HTERT RPE-1 (cell line): ENCODE results near the gene ARMH3.

ENCODE experiments used
- in situ Hi-C: fragments of 300-500 bp; cut with MboI; formaldehyde crosslinking; loops from 4 replicates; pipeline ENCODE4 v1.14.3; 2020; ENCODE audit warnings: low sequenced_read_pairs

The ARMH3 gene

DNA sequence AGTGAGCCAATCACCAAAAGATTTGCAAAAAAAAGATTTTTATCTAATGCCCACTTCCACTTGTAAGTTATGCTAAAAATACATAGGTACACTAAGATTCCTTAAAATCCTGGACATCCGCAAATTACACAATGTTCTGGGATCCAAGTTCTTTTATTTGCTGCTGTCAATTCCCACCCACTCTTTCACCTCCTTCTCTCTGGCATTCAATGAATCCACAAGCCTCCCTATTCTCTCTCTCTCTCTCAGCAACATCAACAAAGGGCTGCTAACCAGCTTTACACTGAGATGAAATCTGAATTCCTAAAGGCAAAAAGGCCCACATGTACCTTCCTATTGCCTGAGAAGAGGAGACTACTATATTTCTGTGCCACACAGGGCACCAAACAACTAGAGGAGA lies 99.9 kb downstream of the ARMH3 start:
- in situ Hi-C loops = no loop called here

- in situ Hi-C loops = no loop called here
Measured at GRCh38 chr10:101952191-101952590, 103.8 kb downstream of the ARMH3 start.

- in situ Hi-C loops = no loop called here
Measured at GRCh38 chr10:101950213-101950612, 105.8 kb downstream of the ARMH3 start.

DNA sequence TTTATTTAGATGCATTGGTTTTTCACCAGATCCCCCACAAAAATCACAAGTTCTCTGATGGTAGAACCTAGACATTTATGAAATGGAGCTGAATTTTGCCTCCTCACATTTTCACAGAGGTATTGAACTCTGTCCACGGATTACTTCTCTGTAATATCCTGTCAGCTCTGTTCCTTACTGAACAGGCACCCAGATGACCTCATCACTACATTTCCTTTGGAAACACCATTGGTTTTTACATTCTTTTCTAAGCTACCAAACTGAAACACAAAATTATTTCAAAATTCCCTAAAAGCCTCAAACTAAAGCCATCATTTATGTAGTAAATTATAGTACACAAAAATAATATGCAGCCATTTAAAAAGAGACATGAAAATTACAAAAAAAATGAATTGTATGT lies 114.1 kb downstream of the ARMH3 start:
- in situ Hi-C loops = no loop called here

GRCh38 chr10:101940916-101941315 lies 115.1 kb downstream of the ARMH3 start:
- in situ Hi-C loops = no loop called here

DNA sequence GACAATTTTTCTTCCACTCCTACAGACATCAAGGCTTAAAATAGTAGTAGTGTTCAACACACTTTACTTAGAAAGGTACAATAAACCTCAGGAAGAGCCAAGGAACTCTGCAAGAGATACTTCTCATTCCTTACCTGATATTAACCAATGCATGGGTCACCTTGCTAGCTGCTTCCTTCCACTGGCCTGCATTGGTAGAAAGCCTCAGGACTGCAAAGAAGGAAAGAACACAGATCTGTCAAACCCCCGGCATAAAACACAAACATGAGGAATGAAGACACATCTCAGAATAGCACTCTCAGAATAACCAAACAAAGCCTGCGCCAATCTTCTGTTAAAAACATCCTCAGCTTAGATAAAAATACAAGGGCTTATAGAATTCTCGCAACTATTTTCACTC lies 116.2 kb downstream of the ARMH3 start:
- in situ Hi-C loops = no loop called here

GRCh38 chr10:101939008-101939648 lies 116.8 kb downstream of the ARMH3 start:
- in situ Hi-C loops = no loop called here

GRCh38 chr10:101938305-101939007 lies 117.5 kb downstream of the ARMH3 start:
- in situ Hi-C loops = no loop called here

DNA sequence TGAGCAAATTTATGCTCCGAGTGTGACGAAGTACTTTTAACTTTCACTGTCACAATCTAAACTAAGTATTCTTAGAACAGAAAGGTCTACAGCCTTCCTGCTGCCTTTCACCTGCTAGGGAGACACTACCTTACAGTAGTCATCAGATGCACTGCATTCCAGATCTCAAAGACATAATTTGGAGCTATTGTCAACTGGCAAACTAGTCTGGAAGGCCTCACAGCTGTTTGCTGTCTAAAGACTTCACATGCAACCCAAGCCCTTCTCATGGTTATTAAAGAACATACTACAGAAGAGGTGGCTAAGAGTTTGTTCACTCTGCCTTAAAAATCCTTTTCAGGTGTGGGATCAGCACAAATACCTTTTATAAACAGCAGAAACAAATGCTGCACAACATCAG lies 120.5 kb downstream of the ARMH3 start:
- in situ Hi-C loops = no loop called here

DNA sequence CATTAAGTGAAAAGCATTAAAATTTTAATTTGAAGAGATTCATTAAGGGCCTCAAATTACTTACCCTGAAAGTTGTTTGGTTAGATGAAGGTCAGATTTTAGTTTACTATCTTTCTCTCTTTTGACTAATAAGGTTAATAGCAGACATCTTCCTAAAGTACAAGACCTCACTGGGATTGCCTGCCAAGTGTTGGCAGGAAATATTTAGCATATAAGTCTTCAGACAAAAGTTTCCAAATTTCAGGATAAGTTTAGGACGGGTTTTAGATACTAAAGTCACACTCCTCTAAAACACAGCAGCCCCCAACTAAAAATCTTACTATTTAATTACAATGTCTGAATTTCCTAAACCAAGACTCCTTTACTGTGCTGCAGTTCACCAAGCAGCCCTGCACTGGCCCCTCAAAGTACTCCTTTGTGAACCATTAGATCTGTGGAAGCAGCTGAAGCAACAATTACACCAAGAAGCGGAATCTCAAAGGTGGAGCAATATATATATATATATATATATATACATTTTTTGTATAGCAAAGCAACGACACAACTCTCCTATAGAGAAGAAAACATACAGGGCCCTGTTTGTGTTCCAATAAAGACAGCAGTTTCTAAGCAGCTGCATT lies 121.2 kb downstream of the ARMH3 start:
- in situ Hi-C loops = no loop called here

GRCh38 chr10:101933976-101934375 lies 122.0 kb downstream of the ARMH3 start:
- in situ Hi-C loops = no loop called here

- in situ Hi-C loops = no loop called here
Measured at GRCh38 chr10:101932183-101932582, 123.8 kb downstream of the ARMH3 start.

DNA sequence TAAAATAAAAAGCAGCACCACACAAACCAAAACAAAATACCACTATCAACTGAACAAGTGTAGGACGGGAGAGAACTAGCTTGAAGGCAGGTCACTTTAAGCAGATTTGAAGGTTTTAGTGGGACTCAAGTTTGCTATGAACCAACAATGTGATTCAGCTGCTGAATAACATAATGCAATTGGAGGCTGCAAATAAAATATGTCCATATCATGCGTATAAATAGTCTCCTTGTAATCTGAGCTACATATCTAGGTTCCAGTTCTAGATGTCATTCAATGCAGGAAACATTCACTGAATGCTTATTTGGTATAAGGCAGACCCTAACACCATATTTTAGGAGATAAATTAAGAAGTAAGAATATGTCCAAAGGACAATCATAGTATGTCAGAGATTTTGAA lies 130.9 kb downstream of the ARMH3 start:
- in situ Hi-C loops = no loop called here

GRCh38 chr10:101923256-101923655 lies 132.7 kb downstream of the ARMH3 start:
- in situ Hi-C loops = no loop called here

GRCh38 chr10:101922846-101923245 lies 133.1 kb downstream of the ARMH3 start:
- in situ Hi-C loops = no loop called here

GRCh38 chr10:101920546-101920945 lies 135.4 kb downstream of the ARMH3 start:
- in situ Hi-C loops = no loop called here

GRCh38 chr10:101919026-101919770 lies 136.8 kb downstream of the ARMH3 start:
- in situ Hi-C loops = no loop called here

DNA sequence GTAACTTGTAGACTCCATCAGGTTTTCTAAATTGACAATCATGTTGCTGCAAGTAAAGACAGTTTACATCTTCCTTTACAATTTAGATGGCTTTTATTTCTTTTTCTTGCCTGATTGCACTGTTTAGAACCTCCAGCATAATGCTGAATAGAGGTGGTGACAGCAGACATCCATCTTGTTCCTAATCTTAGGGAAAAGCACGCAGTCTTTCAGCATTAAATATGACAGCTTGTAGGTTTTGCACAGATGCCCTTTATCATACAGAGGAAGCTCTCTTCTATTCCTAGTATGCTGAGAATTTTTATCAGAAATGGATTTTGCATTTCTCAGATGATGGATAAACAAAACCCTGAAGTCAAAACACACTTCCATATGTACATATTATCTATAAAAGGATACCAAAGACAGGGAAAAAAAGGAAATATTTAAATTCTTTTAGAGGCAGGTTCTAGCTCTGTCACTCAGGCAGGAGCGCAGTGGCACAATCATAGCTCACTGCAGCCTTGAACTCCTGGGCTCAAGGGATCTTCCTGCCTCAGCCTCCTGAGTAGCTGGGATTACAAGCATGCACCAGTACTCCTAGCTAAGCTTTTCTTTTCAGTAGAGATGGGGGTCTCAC lies 143.3 kb downstream of the ARMH3 start:
- in situ Hi-C loops = no loop called here

DNA sequence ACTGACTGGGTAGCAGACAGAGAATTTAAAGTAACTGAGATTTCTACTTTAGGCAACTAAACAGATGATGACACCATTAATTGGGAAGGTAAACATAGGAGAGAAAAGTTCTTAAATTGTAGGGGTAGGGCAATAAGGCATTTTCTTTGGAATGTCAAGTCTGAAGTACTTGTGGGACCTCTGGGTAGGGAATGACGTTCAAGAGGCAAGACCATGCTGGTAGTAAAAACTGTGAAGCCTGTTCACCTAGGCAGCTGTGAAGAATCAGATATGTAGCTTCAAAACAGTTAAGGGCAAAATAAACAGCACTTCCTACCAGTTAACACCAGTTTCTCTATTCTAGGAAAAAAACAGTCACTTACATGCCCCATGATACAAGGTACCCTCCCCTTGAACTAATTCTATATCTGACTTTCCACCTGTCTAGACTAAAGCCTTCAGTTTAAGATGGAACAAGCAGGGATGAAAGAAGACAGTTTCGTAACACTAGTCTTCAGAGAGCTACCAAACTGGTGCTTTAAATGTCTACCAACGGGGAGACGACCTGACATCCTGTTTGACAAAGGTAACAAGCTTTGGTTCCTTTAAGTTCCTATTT lies 149.3 kb downstream of the ARMH3 start:
- in situ Hi-C loops = no loop called here

DNA sequence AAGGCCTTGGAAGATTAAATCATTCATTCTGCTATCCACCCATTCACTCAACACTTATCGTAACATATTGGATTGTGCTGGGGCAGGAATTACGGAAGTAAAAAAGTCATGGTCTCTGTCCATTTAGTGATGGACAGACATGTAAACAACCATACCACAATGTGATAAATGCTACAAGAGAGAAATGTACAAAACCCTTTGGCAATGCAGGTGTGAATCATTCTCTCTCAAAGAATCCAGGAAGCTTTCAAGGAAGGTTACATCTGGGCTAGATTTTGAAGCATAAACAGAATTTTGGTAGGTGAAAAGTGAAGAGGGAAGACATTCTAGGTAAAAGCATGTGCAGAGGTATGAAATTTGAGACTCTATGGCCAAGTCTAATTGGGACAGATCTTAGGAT lies 150.7 kb downstream of the ARMH3 start:
- in situ Hi-C loops = no loop called here
